Fibroblast of mammary gland (primary cell): ENCODE results near the gene FGB.
"Not testable (repeated sequence)": the region's sequence is repeated elsewhere in the genome, so short reads cannot be mapped to it uniquely, and the experiment has no call there.

Experiments used
- DNase-seq: peaks from one replicate; pipeline ENCODE4 v3.0.0-alpha.2; 2010; ENCODE audit warnings: low read depth
- H3K4me3 ChIP-seq: 2 replicates; pipeline ENCODE4 v1.5.1; 2011; ENCODE audit warnings: low read depth, mild to moderate bottlenecking, low read length, moderate library complexity; ENCODE audit not compliant: control insufficient read depth
- CTCF ChIP-seq: conservative IDR thresholded peaks from 2 replicates; pipeline ENCODE4 v1.5.1; 2011; ENCODE audit warnings: low read depth, low read length, inconsistent platforms; ENCODE audit not compliant: control insufficient read depth, insufficient read depth

The FGB gene

GRCh38 chr4:154595807-154596206 is 33.0 kb downstream of the FGB start:
- no peak for TF ChIP-seq CTCF
- DNase-seq, result peak; percentile 23
- no peak overlapping the region for H3K4me3 ChIP-seq

GRCh38 chr4:154597281-154597680 is 34.5 kb downstream of the FGB start:
- H3K4me3 ChIP-seq, DNase-seq: not testable (repeated sequence)

- no peak for DNase-seq
- H3K4me3 ChIP-seq, result no peak overlapping the region
These were observed 35.3 kb downstream of the FGB start for GRCh38 chr4:154597798-154598774.

GRCh38 chr4:154602404-154603020 is 39.7 kb downstream of the FGB start:
- H3K4me3 ChIP-seq, result no peak overlapping the region
- peak; percentile 19 for DNase-seq
- TF ChIP-seq CTCF, result no peak

More at GRCh38 chr4:154597798-154598774, 35.3 kb downstream of the FGB start:
- no peak for TF ChIP-seq CTCF

GRCh38 chr4:154603033-154603943 is 40.5 kb downstream of the FGB start:
- no peak for TF ChIP-seq CTCF
- H3K4me3 ChIP-seq, result no peak overlapping the region

GRCh38 chr4:154604696-154605200 is 41.9 kb downstream of the FGB start:
- no peak for TF ChIP-seq CTCF
- no peak overlapping the region for H3K4me3 ChIP-seq
- no peak for DNase-seq

More at GRCh38 chr4:154603033-154603943, 40.5 kb downstream of the FGB start:
- DNase-seq, result no peak
